CD4-positive, alpha-beta memory T cell (primary cell): Measurements from ENCODE around the gene CHPF2. TPM values are rescaled to one million over a fixed set of nuclear protein-coding genes. Genes with fewer than 3 reads are reported as not detected.

ENCODE experiments used
- CTCF ChIA-PET: fragments of 350-600 bp; sonication (Branson Sonifier 250); formaldehyde crosslinking; loops from one replicate; lab custom pipeline; 2021; ENCODE audit warnings: inconsistent platforms; ENCODE audit not compliant: partially characterized antibody; lab: Charles Lee
- POLR2A ChIA-PET: fragments of 350-600 bp; sonication (Branson Sonifier 250); formaldehyde crosslinking; loops from one replicate; lab custom pipeline; 2021; ENCODE audit not compliant: partially characterized antibody; lab: Charles Lee
- DNase-seq, 5 donors: peaks; one replicate each; pipeline versions ENCODE4 v3.0.0 to v3.0.0-alpha.2; 2020 to 2022; ENCODE audit warnings: mixed read lengths in 1 of 5
- H3K27ac ChIP-seq: one replicate; pipeline ENCODE4 v1.7.0; 2013; ENCODE audit warnings: low read depth, low read length
- H3K27me3 ChIP-seq: 2 replicates; pipeline ENCODE4 v1.7.0; 2013; ENCODE audit warnings: mild to moderate bottlenecking, low read length, moderate library complexity; ENCODE audit not compliant: insufficient read depth
- H3K36me3 ChIP-seq: 2 replicates; pipeline ENCODE4 v1.7.0; 2013; ENCODE audit warnings: mild to moderate bottlenecking, low read length, moderate library complexity; ENCODE audit not compliant: insufficient read depth
- H3K4me1 ChIP-seq: 2 replicates; pipeline ENCODE4 v1.7.0; 2013; ENCODE audit warnings: mild to moderate bottlenecking, low read length, moderate library complexity; ENCODE audit not compliant: insufficient read depth
- H3K4me3 ChIP-seq, 2 donors: one replicate each; pipeline ENCODE4 v1.7.0; 2013; ENCODE audit warnings: low read length in 2 of 2, mild to moderate bottlenecking in 1 of 2
- H3K9me3 ChIP-seq, 2 donors: one replicate each; pipeline ENCODE4 v1.7.0; 2013; ENCODE audit warnings: low read length in 2 of 2, control low read depth in 1 of 2; ENCODE audit not compliant: control insufficient read depth in 1 of 2
- H3K27ac Mint-ChIP-seq, 7 donors: one replicate each; pipeline ENCODE4 v1.8.0; 2020 to 2021; ENCODE audit warnings: mixed read lengths in 7 of 7, mild to moderate bottlenecking in 6 of 7, inconsistent platforms in 3 of 7, moderate library complexity in 3 of 7
- H3K27me3 Mint-ChIP-seq, 2 donors: one replicate each; pipeline ENCODE4 v1.8.0; 2020 to 2021; ENCODE audit warnings: mixed read lengths in 2 of 2
- H3K36me3 Mint-ChIP-seq, 2 donors: one replicate each; pipeline ENCODE4 v1.8.0; 2020 to 2021; ENCODE audit warnings: mixed read lengths in 2 of 2, inconsistent platforms in 1 of 2, mild to moderate bottlenecking in 1 of 2
- H3K4me1 Mint-ChIP-seq, 4 donors: one replicate each; pipeline ENCODE4 v1.8.0; 2020 to 2021; ENCODE audit warnings: mixed read lengths in 4 of 4, mild to moderate bottlenecking in 1 of 4
- H3K4me3 Mint-ChIP-seq, 8 donors: one replicate each; pipeline ENCODE4 v1.8.0; 2020 to 2021; ENCODE audit warnings: mixed read lengths in 8 of 8, mild to moderate bottlenecking in 7 of 8, moderate library complexity in 6 of 8, inconsistent platforms in 3 of 8
- H3K9me3 Mint-ChIP-seq, 8 donors: one replicate each; pipeline ENCODE4 v1.8.0; 2020 to 2021; ENCODE audit warnings: mixed read lengths in 8 of 8, mild to moderate bottlenecking in 5 of 8, inconsistent platforms in 3 of 8, moderate library complexity in 1 of 8
- intact Hi-C: fragments of 100-400 bp; cut with micrococcal nuclease; formaldehyde crosslinking; loops from one replicate; pipeline ENCODE4 v1.15.1; 2023
- polyA plus RNA-seq, 2 donors: library from polyadenylated mRNA; unstranded; fragments of 300-500 nt; fragmentation: Illumina TruSeq; gene quantifications; one replicate each; pipeline ENCODE4 v1.2.3, GENCODE V29; 2021
- total RNA-seq, 2 experiments: library from RNA; stranded (reverse); gene quantifications; one replicate each; pipeline ENCODE4 v1.2.3, GENCODE V29; 2021

Gene CHPF2
- total and polyA plus RNA-seq, 4 experiments from 2014 or later = 25.3 to 52.3 (median 40.4) TPM

- H3K27me3 Mint-ChIP-seq = peaks cover 15% of the 10 kb centered on the region in 2 donors
- Histone ChIP-seq H3K36me3 (no peaks in the 10 kb centered on the region), H3K27me3 (no peaks in the 10 kb centered on the region), H3K9me3 (no peaks in the 10 kb centered on the region), H3K27ac (no peak overlapping the region), H3K4me1 (no peaks in the 10 kb centered on the region), H3K4me3 (no peak overlapping the region)
- intact Hi-C loops = no loop called here
- no peaks in the 10 kb centered on the region for H3K36me3 Mint-ChIP-seq
- ChIA-PET POLR2A (no interaction called here), CTCF (no interaction called here)
- peaks cover 0 to 2% (median 0%) of the 10 kb centered on the region in 8 donors for H3K9me3 Mint-ChIP-seq
- DNase-seq = peak in 1 of 5 donors; percentile 13
- H3K4me3 Mint-ChIP-seq = no peak overlapping the region
- H3K4me1 Mint-ChIP-seq = no peaks in the 10 kb centered on the region
- H3K27ac Mint-ChIP-seq = no peak overlapping the region
Measured at GRCh38 chr7:151261529-151261928, 29.2 kb downstream of the CHPF2 start.

DNA sequence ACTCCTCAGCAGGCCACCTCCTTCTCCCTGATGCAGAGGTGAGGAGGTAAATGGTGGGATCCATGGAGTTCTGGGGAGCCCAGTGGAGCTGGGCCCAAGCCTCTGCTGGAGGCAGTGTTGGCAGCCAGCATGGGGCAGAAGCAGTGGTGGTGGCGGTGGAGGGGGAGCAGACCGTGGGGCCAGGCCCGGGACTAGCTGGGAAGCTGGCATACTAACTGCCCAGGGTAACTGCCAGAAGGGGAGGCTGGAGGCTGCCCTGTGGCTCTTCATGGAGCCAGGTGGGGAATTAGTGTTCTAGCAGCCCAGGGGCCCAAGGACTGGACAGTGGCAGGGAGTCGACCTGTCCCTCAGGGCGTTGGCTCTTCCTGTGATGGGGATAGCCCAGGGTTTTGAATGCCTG lies 32.3 kb downstream of the CHPF2 start:
- H3K4me3 ChIP-seq = no peak overlapping the region
- H3K9me3 Mint-ChIP-seq = peaks cover 0 to 2% (median 0%) of the 10 kb centered on the region in 8 donors
- no peaks in the 10 kb centered on the region for H3K36me3 Mint-ChIP-seq
- no peaks in the 10 kb centered on the region for H3K27me3 ChIP-seq
- H3K4me1 Mint-ChIP-seq = no peaks in the 10 kb centered on the region
- H3K9me3 ChIP-seq = no peaks in the 10 kb centered on the region
- POLR2A ChIA-PET = no interaction called here
- H3K27ac Mint-ChIP-seq = no peak overlapping the region
- intact Hi-C loops = no loop called here
- H3K4me3 Mint-ChIP-seq = no peak overlapping the region
- H3K36me3 ChIP-seq = no peaks in the 10 kb centered on the region
- no peak for DNase-seq
- H3K27me3 Mint-ChIP-seq = peaks cover 2 to 8% of the 10 kb centered on the region in 2 donors
- CTCF ChIA-PET = no interaction called here
- H3K4me1 ChIP-seq = no peaks in the 10 kb centered on the region
- no peak overlapping the region for H3K27ac ChIP-seq

GRCh38 chr7:151265351-151265931 lies 33.2 kb downstream of the CHPF2 start:
- Mint-ChIP-seq H3K27me3 (peaks cover 2 to 8% of the 10 kb centered on the region in 2 donors), H3K4me3 (no peak overlapping the region), H3K4me1 (no peaks in the 10 kb centered on the region), H3K36me3 (no peaks in the 10 kb centered on the region), H3K9me3 (peaks cover 0 to 2% (median 0%) of the 10 kb centered on the region in 8 donors), H3K27ac (no peak overlapping the region)
- Histone ChIP-seq H3K4me3 (no peak overlapping the region), H3K27ac (no peak overlapping the region), H3K27me3 (no peaks in the 10 kb centered on the region), H3K9me3 (no peaks in the 10 kb centered on the region), H3K36me3 (no peaks in the 10 kb centered on the region), H3K4me1 (no peaks in the 10 kb centered on the region)
- ChIA-PET CTCF (no interaction called here), POLR2A (no interaction called here)
- intact Hi-C loops = no loop called here
- DNase-seq = peak in 1 of 5 donors; percentile 17

DNA sequence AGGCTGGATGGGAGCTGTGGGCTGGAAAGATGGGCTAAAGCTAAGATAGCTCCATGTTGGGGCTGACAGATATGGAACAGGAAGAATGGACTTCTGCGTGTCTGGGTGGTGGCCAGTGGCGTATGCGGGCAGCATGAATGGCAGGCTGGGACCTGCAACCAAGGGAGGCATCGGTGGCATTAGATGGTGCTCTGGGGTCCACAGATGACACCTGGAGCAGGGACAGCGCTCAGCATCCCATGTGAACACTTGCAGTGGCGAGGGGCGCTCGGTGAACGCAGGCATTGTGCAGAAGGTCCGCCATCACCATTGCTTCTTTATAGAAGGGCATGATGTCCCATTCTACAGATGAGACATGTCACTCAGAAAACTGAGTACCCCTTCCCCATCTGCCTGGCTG lies 37.2 kb downstream of the CHPF2 start:
- Histone ChIP-seq H3K4me1 (peaks cover 7% of the 10 kb centered on the region), H3K27ac (no peak overlapping the region), H3K4me3 (no peak overlapping the region), H3K27me3 (no peaks in the 10 kb centered on the region), H3K9me3 (no peaks in the 10 kb centered on the region), H3K36me3 (no peaks in the 10 kb centered on the region)
- DNase-seq = no peak
- POLR2A ChIA-PET = no interaction called here
- peaks cover 6 to 18% (median 10%) of the 10 kb centered on the region in 4 donors for H3K4me1 Mint-ChIP-seq
- no peaks in the 10 kb centered on the region for H3K36me3 Mint-ChIP-seq
- CTCF ChIA-PET = no interaction called here
- H3K27ac Mint-ChIP-seq = peak overlapping the region in 1 of 7 donors; percentile 3
- H3K9me3 Mint-ChIP-seq = no peaks in the 10 kb centered on the region
- peaks cover 0 to 3% of the 10 kb centered on the region in 2 donors for H3K27me3 Mint-ChIP-seq
- H3K4me3 Mint-ChIP-seq = no peak overlapping the region
- intact Hi-C loops = no loop called here

- peaks cover 20% of the 10 kb centered on the region for H3K4me1 ChIP-seq
Measured at GRCh38 chr7:151271699-151272355, 39.5 kb downstream of the CHPF2 start.

GRCh38 chr7:151272405-151272804 lies 40.1 kb downstream of the CHPF2 start:
- Histone ChIP-seq H3K27ac (no peak overlapping the region), H3K27me3 (no peaks in the 10 kb centered on the region), H3K9me3 (no peaks in the 10 kb centered on the region), H3K4me1 (peaks cover 22% of the 10 kb centered on the region), H3K36me3 (no peaks in the 10 kb centered on the region), H3K4me3 (no peak overlapping the region)
- intact Hi-C loops = no loop called here
- H3K27me3 Mint-ChIP-seq = no peaks in the 10 kb centered on the region
- H3K4me3 Mint-ChIP-seq = peak overlapping the region in 1 of 8 donors; percentile 22
- no peak for DNase-seq
- ChIA-PET POLR2A (no interaction called here), CTCF (interaction anchor here (1.8 kb wide), 1 partner anchor 28 kb away, joined by 7 read pairs; no protein-coding TSS in a partner anchor)
- no peaks in the 10 kb centered on the region for H3K9me3 Mint-ChIP-seq
- H3K4me1 Mint-ChIP-seq = peaks cover 15 to 25% (median 18%) of the 10 kb centered on the region in 4 donors
- H3K27ac Mint-ChIP-seq = peak overlapping the region in 1 of 7 donors; percentile 18
- H3K36me3 Mint-ChIP-seq = no peaks in the 10 kb centered on the region

More at GRCh38 chr7:151271699-151272355, 39.5 kb downstream of the CHPF2 start:
- Histone ChIP-seq H3K36me3 (no peaks in the 10 kb centered on the region), H3K9me3 (no peaks in the 10 kb centered on the region), H3K4me3 (no peak overlapping the region), H3K27me3 (no peaks in the 10 kb centered on the region), H3K27ac (no peak overlapping the region)
- Mint-ChIP-seq H3K36me3 (no peaks in the 10 kb centered on the region), H3K4me1 (peaks cover 12 to 21% (median 15%) of the 10 kb centered on the region in 4 donors), H3K4me3 (peak overlapping the region in 1 of 8 donors; percentile 22), H3K27me3 (no peaks in the 10 kb centered on the region), H3K27ac (peak overlapping the region in 3 of 7 donors; percentile 1 to 18 (median 12)), H3K9me3 (no peaks in the 10 kb centered on the region)
- ChIA-PET CTCF (interaction anchor here (1.8 kb wide), 1 partner anchor 28 kb away, joined by 7 read pairs; no protein-coding TSS in a partner anchor), POLR2A (no interaction called here)
- peak in 1 of 5 donors; percentile 20 for DNase-seq
- intact Hi-C loops = no loop called here

DNA sequence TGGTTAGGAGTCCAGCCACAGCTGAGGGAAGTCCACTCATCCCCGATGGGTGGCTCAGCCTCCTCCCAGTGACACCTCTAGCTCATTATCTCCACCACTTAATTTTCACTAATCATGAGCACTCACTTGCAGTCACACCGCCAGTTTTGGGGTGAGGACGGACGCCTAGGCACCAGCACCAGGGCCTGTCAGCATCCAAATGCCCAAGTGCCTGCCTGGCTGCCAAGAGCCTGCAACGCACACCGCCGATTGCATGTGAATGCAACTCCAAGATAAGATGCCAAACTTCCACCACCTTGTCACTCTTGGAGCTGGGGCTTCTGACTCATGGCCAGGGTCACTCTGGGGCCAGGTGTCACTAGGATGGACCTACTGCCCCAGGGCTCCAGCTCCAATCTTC lies 40.6 kb downstream of the CHPF2 start:
- Histone ChIP-seq H3K36me3 (no peaks in the 10 kb centered on the region), H3K27me3 (no peaks in the 10 kb centered on the region), H3K27ac (no peak overlapping the region), H3K4me1 (peaks cover 25% of the 10 kb centered on the region), H3K9me3 (no peaks in the 10 kb centered on the region), H3K4me3 (no peak overlapping the region)
- H3K27ac Mint-ChIP-seq = peak overlapping the region in 1 of 7 donors; percentile 17
- CTCF ChIA-PET = no interaction called here
- no peaks in the 10 kb centered on the region for H3K9me3 Mint-ChIP-seq
- no peak for DNase-seq
- H3K27me3 Mint-ChIP-seq = no peaks in the 10 kb centered on the region
- no peaks in the 10 kb centered on the region for H3K36me3 Mint-ChIP-seq
- intact Hi-C loops = no loop called here
- POLR2A ChIA-PET = no interaction called here
- H3K4me3 Mint-ChIP-seq = no peak overlapping the region
- H3K4me1 Mint-ChIP-seq = peaks cover 15 to 26% (median 20%) of the 10 kb centered on the region in 4 donors
